PC-3 (cell line): ENCODE measurements around the gene FAM163B.

Source experiments
- EZH2 ChIP-seq: fragments of 300-600 bp; sonication (generic); IDR thresholded peaks from one replicate; pipeline ENCODE4 v1.6.1; 2017; ENCODE audit warnings: antibody characterized with exemption, mild to moderate bottlenecking, low read length; ENCODE audit not compliant: unreplicated experiment
- EZH2phosphoT487 ChIP-seq: fragments of 300-600 bp; sonication (generic); IDR thresholded peaks from 2 replicates; pipeline ENCODE4 v1.6.1; 2018; ENCODE audit warnings: mild to moderate bottlenecking, antibody characterized with exemption, low read length, borderline replicate concordance
- TF ChIP-seq, protein P1 (sequence below): fragments of 300-600 bp; sonication (generic); conservative IDR thresholded peaks from 2 replicates; pipeline ENCODE4 v1.5.1; 2017; ENCODE audit warnings: antibody characterized with exemption, low read depth, mild to moderate bottlenecking, low read length

DNA sequence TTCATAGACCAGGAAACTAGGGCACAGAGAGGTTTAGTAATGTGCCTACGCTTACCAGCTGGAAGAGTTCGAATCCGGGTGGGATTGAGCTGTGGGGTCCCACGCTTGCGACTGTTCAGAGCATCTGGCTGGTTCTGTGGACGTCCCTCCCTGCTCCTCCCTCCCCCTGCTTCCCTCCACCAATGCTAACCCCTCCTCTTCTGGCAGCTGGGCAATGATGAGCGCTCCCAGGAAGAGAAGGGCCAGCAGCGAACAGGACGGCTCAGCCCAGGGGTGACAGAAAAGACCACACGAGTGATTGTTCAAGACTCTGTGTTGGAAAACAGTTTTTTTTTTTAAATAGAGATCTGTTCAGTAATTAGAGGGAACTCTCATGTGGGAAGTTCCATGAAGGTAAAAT lies 6.9 kb downstream of the FAM163B start:
- TF ChIP-seq, protein P1, sequence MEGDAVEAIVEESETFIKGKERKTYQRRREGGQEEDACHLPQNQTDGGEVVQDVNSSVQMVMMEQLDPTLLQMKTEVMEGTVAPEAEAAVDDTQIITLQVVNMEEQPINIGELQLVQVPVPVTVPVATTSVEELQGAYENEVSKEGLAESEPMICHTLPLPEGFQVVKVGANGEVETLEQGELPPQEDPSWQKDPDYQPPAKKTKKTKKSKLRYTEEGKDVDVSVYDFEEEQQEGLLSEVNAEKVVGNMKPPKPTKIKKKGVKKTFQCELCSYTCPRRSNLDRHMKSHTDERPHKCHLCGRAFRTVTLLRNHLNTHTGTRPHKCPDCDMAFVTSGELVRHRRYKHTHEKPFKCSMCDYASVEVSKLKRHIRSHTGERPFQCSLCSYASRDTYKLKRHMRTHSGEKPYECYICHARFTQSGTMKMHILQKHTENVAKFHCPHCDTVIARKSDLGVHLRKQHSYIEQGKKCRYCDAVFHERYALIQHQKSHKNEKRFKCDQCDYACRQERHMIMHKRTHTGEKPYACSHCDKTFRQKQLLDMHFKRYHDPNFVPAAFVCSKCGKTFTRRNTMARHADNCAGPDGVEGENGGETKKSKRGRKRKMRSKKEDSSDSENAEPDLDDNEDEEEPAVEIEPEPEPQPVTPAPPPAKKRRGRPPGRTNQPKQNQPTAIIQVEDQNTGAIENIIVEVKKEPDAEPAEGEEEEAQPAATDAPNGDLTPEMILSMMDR: no peak
- TF ChIP-seq EZH2 (no peak), EZH2phosphoT487 (no peak)
